RPMI8226 (cell line): ENCODE results near the gene IREB2.
"Not testable (repeated sequence)": the region's sequence is repeated elsewhere in the genome, so short reads cannot be mapped to it uniquely, and the experiment has no call there.

Source experiments
- DNase-seq: peaks from one replicate; pipeline ENCODE4 v3.0.0-alpha.2; 2015

IREB2 gene

GRCh38 chr15:78481917-78482316, 43.9 kb downstream of the IREB2 start:
- no peak for DNase-seq

DNA sequence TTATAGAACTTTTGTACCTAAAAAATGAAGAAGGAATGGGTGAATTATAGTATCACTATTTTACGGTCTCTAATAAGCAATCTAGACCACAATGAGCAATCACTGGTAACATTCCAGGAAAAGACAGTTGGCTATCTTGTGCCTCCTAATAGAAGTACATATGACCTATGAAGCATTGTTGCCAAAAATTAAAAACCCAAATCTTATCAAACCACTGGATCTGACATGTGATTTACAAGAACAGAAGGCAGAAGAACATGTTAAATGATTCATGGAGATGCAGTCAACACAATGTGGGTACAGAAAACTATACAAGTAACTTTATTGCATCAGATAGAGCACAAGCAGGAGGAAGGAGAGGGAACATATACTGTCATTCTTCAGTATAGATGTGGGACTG, 54.9 kb downstream of the IREB2 start:
- DNase-seq = no peak

GRCh38 chr15:78501857-78502256, 63.8 kb downstream of the IREB2 start:
- no peak for DNase-seq

- no peak for DNase-seq
These were observed 64.6 kb downstream of the IREB2 start for GRCh38 chr15:78502641-78503040.

- DNase-seq = peak; percentile 91
These were observed 69.2 kb downstream of the IREB2 start, which contains the start of gene HYKK for GRCh38 chr15:78506971-78507830. TSS of gene HYKK (plus strand) at chr15:78507577. CDS start at chr15:78513089, 5,512 bp downstream.

DNA sequence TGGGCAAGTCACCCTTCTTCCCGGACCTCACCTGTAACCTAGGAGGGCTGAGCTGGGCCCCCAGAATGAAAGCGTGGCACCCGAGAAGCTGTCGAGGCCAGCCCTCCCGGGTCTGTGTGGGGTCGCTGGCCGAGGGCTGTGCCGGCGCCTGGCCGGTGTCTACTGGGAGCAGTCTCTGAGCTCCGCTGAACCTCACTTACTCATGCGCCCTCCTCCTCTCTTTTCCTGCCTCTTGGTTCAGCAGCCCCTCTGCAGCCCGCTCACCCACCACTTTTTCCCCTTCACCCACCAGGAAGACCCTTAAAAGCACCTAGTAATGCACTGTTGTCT, 69.8 kb downstream of the IREB2 start:
- DNase-seq = no peak

GRCh38 chr15:78508272-78508671, 70.3 kb downstream of the IREB2 start:
- DNase-seq = no peak

- peak; percentile 18 for DNase-seq
These were observed 71.8 kb downstream of the IREB2 start for GRCh38 chr15:78509726-78510312.

DNA sequence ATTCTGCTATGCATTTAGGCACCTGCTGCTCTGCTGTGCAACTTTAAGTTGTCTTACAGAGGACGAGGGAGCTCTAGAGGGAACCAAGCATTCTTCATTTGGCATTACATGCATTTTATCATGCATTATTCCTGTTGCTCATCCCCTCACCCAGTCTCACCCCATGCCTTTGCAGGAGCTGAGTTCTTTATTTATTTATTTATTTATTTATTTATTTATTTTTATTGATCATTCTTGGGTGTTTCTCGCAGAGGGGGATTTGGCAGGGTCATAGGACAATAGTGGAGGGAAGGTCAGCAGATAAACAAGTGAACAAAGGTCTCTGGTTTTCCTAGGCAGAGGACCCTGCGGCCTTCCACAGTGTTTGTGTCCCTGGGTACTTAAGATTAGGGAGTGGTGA, 82.0 kb downstream of the IREB2 start:
- DNase-seq = not testable (repeated sequence)

DNA sequence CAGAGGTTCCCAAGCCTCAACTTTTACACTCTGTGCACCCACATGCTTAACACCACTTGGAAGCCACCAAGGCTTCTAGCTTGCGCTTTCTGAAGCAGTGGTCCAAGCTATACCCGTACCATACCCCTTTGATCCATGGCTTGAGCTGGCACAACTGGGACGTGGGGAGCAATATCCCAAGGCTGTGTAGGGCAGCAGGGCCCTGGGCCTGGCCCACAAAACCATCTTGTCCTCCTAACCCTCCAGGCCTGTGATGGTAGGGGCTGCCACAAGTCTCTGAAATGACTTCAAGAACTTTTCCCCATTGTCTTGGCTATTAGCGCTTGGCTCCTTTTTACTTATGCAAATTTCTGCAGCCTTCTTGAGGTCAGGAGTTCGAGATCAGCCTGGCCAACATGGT, 86.2 kb downstream of the IREB2 start:
- DNase-seq = no peak

- no peak for DNase-seq
These were observed 89.3 kb downstream of the IREB2 start for GRCh38 chr15:78527325-78527724.

- DNase-seq = no peak
These were observed 95.3 kb downstream of the IREB2 start for GRCh38 chr15:78533331-78533730.

DNA sequence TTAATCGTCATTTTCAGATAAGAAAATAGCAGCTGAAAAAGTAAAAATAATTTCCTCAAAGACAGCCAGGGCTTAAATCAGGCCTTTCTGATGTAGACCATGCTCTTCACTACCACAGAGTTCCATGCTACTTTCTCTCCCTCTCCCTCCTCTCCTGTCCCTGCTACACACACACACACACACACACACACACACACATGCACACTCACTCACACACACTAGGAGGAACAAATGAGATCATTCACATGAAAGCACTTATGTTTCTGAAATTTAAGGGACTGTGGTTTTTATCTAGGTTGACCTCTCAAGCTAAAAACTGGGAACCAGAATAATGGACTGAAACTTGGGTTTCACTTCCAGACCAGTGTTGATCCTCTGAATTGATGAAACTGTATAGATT, 98.1 kb downstream of the IREB2 start:
- DNase-seq = no peak

DNA sequence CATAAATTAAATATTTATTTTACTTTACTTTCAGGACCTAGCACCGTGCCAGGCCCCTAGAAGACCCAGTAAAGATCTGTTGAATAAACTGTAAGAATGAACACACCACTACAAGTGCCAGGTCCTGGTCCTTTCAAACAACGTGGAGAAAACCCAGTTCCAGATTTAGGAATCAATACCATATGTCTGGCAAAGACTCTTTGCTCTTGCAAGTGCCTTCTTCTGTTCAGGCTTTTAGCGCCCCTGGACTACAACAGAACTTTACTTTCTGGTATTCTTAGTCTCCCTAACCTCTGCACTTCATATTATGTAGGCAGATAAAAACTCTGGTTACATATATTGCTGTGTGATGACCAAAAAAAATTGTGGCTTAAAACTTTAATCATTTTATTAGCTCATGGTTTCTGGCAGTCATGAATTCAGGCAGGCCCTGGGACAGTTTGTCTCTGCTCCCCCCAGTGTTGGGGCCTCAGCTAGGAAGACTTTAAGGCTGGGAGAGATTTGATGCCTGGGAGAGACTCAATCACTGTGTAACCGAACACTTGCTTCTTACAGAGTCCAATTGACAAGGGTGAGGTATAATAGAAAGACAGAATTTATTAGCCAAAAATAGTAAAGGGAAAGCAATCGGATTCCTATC, 99.4 kb downstream of the IREB2 start:
- no peak for DNase-seq

DNA sequence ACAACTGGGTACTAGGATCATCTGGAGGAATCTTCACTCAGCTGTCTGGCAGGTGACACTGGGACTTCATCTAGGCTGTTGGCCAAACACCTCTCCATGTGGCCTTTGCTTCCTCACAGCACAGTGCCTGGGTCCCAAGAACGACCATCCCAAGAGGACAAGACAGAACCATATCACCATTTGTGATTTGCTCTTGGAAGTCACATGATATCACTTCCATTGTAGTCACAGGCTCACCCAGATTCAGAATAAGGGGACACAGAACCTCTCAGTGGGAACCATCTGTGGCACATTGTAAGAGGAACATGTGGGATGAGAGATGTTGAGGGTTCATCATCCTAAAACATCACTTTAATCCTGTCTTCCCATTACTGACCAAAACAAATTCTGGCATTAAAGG, 100.3 kb downstream of the IREB2 start:
- DNase-seq = no peak

DNA sequence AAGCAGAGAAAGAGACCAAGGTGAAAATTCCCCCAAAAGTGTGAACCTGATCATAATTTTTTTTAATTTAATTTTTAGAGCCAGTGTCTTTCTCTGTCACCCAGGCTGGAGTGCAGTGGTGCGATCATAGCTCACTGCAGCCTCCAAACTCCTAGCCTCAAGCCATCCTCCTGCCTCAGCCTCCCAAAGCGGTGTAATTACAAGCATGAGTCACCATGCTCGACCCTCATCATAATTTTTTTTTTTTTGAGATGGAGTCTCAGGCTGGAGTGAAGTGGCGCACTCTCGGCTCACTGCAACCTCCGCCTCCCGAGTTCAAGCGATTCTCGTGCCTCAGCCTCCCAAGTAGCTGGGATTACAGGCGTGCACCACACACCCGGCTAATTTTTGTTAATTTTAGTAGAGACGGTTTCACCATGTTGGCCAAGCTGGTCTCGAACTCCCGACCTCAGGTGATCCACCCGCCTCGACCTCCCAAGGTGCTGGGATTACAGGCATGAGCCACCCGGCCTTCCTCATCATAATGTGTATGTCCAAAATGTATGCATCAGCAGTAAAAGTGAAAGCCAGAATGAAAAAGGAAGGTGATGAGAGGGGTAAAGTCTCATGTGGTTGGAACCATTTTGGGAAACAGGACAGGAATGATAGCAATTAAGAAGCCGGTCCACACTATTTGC, 101.6 kb downstream of the IREB2 start:
- DNase-seq = not testable (repeated sequence)

DNA sequence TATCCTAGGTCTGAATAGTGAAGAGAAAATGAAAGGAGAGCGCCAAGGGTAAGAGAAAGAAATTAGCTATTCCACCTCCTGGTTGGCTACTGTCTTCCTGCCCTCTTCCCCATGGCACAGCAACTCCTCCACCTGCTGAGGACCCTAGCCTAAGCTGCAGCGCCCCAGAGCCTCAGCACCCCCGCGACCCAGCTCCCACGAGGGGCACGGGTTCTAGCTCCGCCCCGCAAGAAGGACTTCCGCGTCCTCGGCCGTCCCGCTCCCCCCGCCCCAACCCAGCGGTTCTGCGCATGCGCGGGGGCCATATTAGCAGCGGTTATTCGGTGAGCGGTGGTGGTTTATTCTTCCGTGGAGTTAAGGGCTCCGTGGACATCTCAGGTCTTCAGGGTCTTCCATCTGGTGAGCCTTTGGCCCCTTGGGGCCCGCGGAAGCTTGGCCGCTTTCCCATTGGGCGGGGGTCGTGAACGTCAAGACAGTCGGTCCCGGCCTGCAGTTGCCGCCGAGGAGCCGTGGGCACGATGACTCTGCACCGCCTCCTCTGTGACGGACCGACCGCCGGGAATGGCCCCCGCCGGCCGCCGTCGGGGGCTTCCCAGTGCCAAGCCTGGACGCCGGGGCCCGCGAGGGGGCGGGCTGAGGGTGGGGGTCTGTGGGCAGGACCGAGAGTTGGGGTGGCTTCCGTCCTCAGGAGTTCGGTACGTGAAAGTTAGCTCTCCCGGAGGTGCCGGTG, 102.3 kb downstream of the IREB2 start, which contains the start of gene PSMA4:
TSS of gene PSMA4 (plus strand) at position 304 of the 730 bp plus-strand sequence. CDS start 1,484 bp downstream, outside the sequence.
- peak; percentile 88 for DNase-seq

DNA sequence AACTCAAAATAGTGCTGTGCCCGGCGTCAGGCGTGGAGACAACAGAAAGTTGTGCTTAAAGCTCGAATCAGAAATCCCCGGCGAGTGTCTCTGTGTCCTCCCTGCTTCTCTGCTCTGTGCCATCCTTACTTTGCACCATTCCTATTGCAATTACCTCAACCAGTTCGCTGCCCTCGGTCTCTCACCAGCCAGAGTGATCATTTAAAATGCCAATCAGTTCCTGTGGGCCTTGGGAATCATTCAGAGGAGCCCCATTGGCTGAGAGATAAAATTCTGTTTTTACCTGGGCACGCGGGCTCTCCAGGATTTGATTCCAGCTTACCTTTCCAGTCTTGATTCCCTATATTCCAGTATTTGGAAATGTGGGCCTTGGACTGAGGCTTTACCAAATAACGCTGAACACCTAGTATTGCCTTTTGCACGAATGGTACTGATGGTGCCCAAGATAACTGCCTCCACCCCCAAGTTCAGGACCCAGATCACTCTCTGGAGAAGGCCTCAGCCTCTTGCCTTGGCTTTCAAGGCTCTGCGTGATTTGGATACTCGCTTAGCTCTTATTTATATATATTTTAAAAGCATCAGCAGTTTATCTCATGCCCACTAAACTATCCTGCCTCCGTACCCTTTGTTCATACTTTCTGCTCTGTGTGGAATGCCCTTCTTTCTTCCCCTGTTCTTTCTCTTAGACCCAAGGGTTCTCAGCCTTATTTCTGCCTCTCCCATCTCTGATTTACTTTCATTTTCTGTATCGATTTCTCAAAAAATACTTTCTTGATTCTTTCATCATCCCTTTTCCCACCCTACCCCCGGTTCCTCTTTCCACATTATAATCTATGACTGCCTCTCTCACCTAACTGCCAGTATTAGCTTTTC, 103.1 kb downstream of the IREB2 start:
- DNase-seq = no peak

- DNase-seq = no peak
These were observed 103.7 kb downstream of the IREB2 start for GRCh38 chr15:78541744-78542034.

GRCh38 chr15:78542647-78543046, 104.6 kb downstream of the IREB2 start:
- no peak for DNase-seq

GRCh38 chr15:78550194-78550593, 112.2 kb downstream of the IREB2 start:
- no peak for DNase-seq

GRCh38 chr15:78550815-78551214, 112.8 kb downstream of the IREB2 start:
- DNase-seq = no peak
